GM19025 (cell line): ENCODE measurements around the gene NISCH.

Source experiments
- ATAC-seq: cut with Tn5 transposase; IDR thresholded peaks from one replicate; pipeline ENCODE4 v1.9.1; 2021; ENCODE audit warnings: mild to moderate bottlenecking, low read depth, moderate library complexity; ENCODE audit not compliant: unreplicated experiment

NISCH gene

DNA sequence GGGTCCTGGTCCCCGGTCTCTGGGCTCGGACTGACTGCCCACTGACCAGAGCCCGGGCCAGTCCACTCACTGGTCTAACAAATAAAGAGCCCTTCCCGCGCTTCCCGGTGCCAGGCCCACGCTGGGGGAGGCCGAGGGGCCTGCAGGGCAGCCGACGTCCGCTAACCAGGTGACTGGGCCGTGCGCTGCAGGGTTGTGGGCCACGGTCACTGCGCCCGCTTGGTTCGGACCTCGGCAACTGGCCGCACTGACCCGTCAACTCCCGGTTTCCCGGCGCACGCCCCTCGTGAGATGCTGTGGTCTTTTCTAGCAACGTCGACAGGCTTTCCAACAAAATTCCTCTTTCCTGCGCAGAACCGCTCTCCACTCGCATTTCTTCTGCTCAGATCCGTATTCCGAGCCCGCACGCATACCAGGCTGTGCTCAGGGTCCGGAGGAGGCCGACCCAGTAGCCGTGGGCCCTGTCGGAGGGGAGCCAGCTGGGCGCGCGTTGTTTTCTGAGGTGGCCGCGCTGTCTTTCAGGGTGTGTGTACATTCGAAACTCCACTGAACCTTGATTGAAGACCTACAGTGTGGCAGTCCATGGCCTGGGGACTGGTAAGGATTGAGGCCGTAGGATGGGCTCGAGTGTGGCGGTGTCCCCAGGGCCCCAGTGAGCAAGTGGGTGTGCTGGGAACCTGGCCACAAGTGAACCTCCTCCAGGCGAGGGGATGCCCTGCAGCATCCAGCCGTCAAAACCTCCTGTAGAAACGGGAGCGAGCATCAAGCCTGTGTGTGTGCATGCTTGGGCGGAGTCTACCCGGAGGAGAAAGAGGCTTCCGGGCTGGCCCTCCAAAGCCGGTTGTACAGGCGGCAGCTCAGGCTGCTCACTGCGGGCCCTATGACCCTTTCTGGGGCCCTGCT, 79.1 kb downstream of the NISCH start:
- no peak for ATAC-seq

DNA sequence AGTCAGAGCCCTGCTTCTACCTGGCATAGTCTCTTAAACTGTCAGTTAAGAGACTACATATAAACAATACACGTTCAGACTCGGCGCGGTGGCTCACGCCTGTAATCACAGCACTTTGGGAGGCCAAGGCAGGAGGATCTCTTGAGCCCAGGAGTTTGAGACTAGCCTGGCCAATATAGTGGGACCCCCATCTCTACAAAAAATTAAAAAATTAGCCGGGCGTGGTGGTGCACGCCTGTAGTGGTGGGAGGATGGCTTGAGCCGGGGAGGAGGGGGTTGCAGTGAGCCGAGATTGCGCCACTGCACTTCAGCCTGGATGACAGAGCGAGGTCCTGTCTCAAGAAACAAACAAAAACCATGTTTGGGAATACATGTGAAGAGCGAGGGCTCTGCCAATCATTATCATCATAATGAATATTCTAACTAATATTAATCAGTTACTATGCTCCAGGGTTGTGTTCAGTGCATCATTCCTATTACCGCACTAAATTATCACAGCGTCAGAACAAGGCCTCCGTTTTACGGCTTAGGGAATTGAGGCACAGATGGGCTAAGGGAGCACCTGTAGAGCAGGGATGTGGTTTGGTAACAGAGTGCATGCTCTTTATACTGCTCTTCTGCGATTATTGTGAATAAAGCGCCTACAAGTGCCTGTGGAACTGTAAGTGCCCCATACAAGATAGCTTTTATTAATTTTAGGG, 80.2 kb downstream of the NISCH start:
- no peak for ATAC-seq

- no peak for ATAC-seq
These were observed 80.6 kb downstream of the NISCH start for GRCh38 chr3:52536112-52536368.

DNA sequence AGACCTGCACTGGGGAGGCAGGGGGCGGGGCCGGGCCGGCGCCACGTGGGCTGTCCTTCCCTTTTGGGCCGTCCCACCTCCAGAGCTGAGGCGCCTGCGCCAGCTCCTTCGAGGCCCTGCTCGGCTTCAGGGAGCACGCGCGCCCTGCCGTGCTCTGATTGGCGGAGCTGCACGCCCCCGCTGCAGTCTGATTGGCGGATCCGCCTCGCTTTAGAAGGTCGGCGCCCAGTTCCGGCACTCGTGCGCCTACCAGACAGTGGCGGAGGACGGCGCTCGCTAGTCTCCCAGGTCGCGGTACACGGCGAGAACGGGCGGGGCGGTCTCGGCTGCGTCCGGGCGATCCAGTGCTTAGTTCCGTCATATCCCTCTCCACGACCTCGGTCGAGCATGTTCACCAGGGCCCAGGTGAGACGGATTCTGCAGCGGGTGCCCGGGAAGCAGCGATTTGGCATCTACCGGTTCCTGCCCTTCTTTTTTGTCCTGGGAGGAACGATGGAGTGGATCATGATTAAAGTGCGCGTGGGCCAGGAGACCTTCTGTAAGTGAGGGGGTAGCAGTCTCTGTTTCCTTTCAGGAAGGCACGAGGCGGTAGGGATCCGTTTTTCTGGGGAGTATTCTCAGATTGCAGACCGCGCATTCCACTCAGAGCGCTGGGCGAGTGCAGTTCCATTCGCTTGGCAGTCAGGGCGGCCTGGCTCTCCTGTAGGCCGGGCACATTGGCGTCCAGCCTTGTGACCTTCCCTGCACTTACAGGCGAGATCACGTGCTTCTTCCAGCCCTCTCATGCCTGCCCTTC, 81.2 kb downstream of the NISCH start, which contains the start of gene UQCC5:
TSS of gene UQCC5 (plus strand) at position 237 of the 796 bp plus-strand sequence. CDS start at position 388, 151 bp downstream.
- peak; percentile 79 for ATAC-seq

- no peak for ATAC-seq
These were observed 81.8 kb downstream of the NISCH start for GRCh38 chr3:52537165-52537620.

DNA sequence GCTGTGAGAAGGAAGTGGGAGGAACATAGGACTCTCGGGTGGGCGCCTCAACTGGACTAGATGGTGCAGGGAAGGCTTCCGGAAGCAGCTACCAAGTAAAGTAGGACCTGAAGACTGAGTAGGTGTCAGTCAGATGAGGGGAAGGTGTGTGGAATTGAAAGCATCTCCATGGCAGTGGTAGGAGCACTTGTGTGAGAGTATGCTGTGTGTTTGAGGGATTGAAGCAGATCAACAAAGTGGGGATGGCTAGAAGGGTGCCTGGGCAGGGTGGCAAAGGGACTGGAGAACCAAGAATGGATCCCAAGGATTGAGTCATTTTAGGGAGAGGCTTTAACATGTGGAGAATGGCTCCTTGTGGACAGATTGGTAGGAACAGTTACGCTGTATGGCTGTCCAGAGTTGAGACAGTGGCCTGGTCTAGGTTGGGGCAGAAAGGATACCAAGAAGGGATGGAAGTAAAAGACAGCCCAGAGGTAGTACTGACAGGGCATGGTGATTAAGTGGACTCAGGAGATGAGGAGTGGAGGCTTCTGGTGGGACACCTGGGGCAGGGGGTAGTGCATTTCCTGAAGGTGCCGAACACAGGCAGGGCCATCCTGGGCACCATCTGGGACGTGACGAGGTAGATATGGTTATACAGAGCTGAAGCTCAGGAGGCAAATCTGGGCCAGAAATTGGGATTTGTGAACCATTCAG, 82.5 kb downstream of the NISCH start:
- no peak for ATAC-seq

DNA sequence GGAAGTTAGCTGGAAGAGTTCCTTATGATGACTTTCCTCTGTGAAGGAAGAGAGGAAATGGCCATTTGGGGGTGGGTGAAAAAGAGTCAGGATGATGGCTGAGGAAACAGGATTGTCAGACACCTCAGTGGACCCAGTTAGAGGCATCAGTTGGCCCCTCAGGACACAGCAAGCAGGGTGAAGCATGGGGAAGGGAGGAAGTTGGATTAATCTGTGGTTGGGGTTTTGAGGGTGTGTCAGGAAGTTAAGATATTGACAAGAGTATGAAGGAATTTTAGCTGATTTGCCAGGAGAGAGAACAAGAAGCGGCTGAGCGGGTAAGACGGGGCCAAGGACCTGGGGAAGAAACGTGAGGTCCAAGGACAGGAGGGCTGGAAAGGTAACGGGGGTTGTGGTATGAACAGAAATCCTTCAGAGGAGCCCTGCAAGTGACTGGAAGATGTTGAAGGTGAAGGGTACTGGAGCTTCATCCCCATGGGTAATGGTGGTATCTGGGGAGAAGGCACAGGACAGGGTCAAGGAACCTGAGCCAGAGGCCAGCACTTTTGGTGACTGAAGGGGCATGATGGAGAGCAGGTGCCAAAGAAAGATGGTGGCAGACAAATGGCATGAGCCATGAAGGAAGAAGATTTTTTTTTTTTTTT, 83.7 kb downstream of the NISCH start:
- no peak for ATAC-seq

- ATAC-seq: no peak
These were observed 85.6 kb downstream of the NISCH start for GRCh38 chr3:52541050-52541449.
